ENCODE measurements around the gene UCHL1. TPM values are rescaled to one million over a fixed set of nuclear protein-coding genes. Genes with fewer than 3 reads are reported as not detected.

UCHL1 gene
- total RNA-seq, 1 experiment from 2014 or later, result 0.54 TPM

- Histone ChIP-seq H3K4me1 (ENCODE audit: control insufficient read depth in 1 of 2, insufficient read depth in 2 of 2, low read length in 2 of 2) (peaks cover 0 to 4% of the 10 kb centered on the region in 2 experiments; a peak in 1 of 4 replicates), H3K4me2 (ENCODE audit: low read length) (no peak overlapping the region), H4K20me1 (ENCODE audit: insufficient read depth) (no peaks in the 10 kb centered on the region), H2AFZ (ENCODE audit: low read depth, low read length, poor library complexity, severe bottlenecking) (no peak overlapping the region), H3K27ac (ENCODE audit: low read depth, low read length) (no peak overlapping the region), H3K36me3 (ENCODE audit: control insufficient read depth in 1 of 2, insufficient read depth in 2 of 2, low read length in 2 of 2) (no peaks in the 10 kb centered on the region), H3K9me3 (ENCODE audit: control insufficient read depth in 1 of 2, insufficient read depth in 1 of 2, low read depth in 1 of 2, low read length in 2 of 2) (peaks cover 4 to 7% of the 10 kb centered on the region in 2 experiments; a peak in 2 of 4 replicates), H3K9ac (ENCODE audit: low read length) (no peak overlapping the region), H3K9me2 (ENCODE audit: insufficient read depth) (no peaks in the 10 kb centered on the region), H3K79me2 (ENCODE audit: insufficient read depth, low read length) (no peaks in the 10 kb centered on the region), H3K4me3 (replicated peaks in 1 of 2; ENCODE audit: low read depth in 1 of 2, low read length in 2 of 2) (no peak overlapping the region), H3K27me3 (ENCODE audit: insufficient read depth, low read length) (no peaks in the 10 kb centered on the region)
- intact Hi-C loops (cut with micrococcal nuclease), result loop anchor here (10.0 kb wide), 1 partner anchor 1229 kb away; no protein-coding TSS in a partner anchor
- no peak for ATAC-seq
- TF ChIP-seq EZH2phosphoT487 (IDR thresholded peaks at IDR 0.05; ENCODE audit: borderline replicate concordance), result no peak
- no peak for TF ChIP-seq SRF (IDR thresholded peaks at IDR 0.05; ENCODE audit: low read depth)
- no peak for TF ChIP-seq CTCF (IDR thresholded peaks at IDR 0.05 in 2 of 3, conservative IDR thresholded peaks at IDR 0.05 in 1 of 3; ENCODE audit: borderline replicate concordance in 1 of 3, insufficient read depth in 1 of 3, low read depth in 2 of 3, low read length in 2 of 3)
- CTCF ChIA-PET, result interaction anchor here (8.3 kb wide), 1 partner anchor 376 kb away, joined by 105 read pairs; no protein-coding TSS in a partner anchor
- no TSS peak for BruUV-seq (replicated peaks)
- DNase-seq (ENCODE audit: low read depth, low spot score), result no peak
- RAD21 ChIA-PET (ENCODE audit: low non-redundant PET in 1 of 2, low total read pairs in 2 of 2, uncharacterized antibody in 2 of 2, unreplicated experiment in 2 of 2), result no interaction called here
- POLR2A ChIA-PET, result interaction anchor here (0.5 kb wide), 1 partner anchor 72 kb away, joined by 4 read pairs; the partner anchor contains the start of gene APBB2
Observed at GRCh38 chr4:41285864-41286235, 29.1 kb downstream of the UCHL1 start.

- Histone ChIP-seq H4K20me1 (ENCODE audit: insufficient read depth) (no peaks in the 10 kb centered on the region), H3K27me3 (ENCODE audit: insufficient read depth, low read length) (no peaks in the 10 kb centered on the region), H3K4me1 (ENCODE audit: control insufficient read depth in 1 of 2, insufficient read depth in 2 of 2, low read length in 2 of 2) (peaks cover 0 to 4% of the 10 kb centered on the region in 2 experiments; a peak in 1 of 4 replicates), H3K4me2 (ENCODE audit: low read length) (no peak overlapping the region), H3K79me2 (ENCODE audit: insufficient read depth, low read length) (no peaks in the 10 kb centered on the region), H3K27ac (ENCODE audit: low read depth, low read length) (no peak overlapping the region), H2AFZ (ENCODE audit: low read depth, low read length, poor library complexity, severe bottlenecking) (no peak overlapping the region), H3K4me3 (replicated peaks in 1 of 2; ENCODE audit: low read depth in 1 of 2, low read length in 2 of 2) (no peak overlapping the region), H3K9ac (ENCODE audit: low read length) (no peak overlapping the region), H3K9me2 (ENCODE audit: insufficient read depth) (no peaks in the 10 kb centered on the region), H3K9me3 (ENCODE audit: control insufficient read depth in 1 of 2, insufficient read depth in 1 of 2, low read depth in 1 of 2, low read length in 2 of 2) (peaks cover 4 to 7% of the 10 kb centered on the region in 2 experiments; a peak in 2 of 4 replicates), H3K36me3 (ENCODE audit: control insufficient read depth in 1 of 2, insufficient read depth in 2 of 2, low read length in 2 of 2) (no peaks in the 10 kb centered on the region)
- CTCF ChIA-PET, result no interaction called here
- RAD21 ChIA-PET (ENCODE audit: low non-redundant PET in 1 of 2, low total read pairs in 2 of 2, uncharacterized antibody in 2 of 2, unreplicated experiment in 2 of 2), result no interaction called here
- intact Hi-C loops (cut with micrococcal nuclease), result loop anchor here (10.0 kb wide), 1 partner anchor 1228 kb away; no protein-coding TSS in a partner anchor
- DNase-seq (ENCODE audit: low read depth, low spot score) (no peak), ATAC-seq (no peak)
- no TSS peak for BruUV-seq (replicated peaks)
- TF ChIP-seq SIN3A (IDR thresholded peaks at IDR 0.05; ENCODE audit: low read depth), result no peak
- TF ChIP-seq POLR2A (IDR thresholded peaks at IDR 0.05; ENCODE audit: borderline replicate concordance, extremely low read depth, insufficient read depth, insufficient read length), result no peak
- no peak for TF ChIP-seq REST (IDR thresholded peaks at IDR 0.05; ENCODE audit: low read depth)
- TF ChIP-seq ZBTB33 (IDR thresholded peaks at IDR 0.05; ENCODE audit: extremely low read depth, insufficient replicate concordance, low read length), result no peak
- POLR2A ChIA-PET, result no interaction called here
Observed at GRCh38 chr4:41287005-41287404, 30.3 kb downstream of the UCHL1 start.
